Measurements from ENCODE around the gene NUP93. TPM values are rescaled to one million over a fixed set of nuclear protein-coding genes. Genes with fewer than 3 reads are reported as not detected.

NUP93 gene
- total and polyA plus RNA-seq, 2 experiments from 2014 or later: 139 to 187 TPM

- Histone ChIP-seq H3F3A (replicated peaks; ENCODE audit: low read depth) (no peaks in the 10 kb centered on the region), H4K20me1 (replicated peaks; ENCODE audit: insufficient read depth) (peaks cover 13% of the 10 kb centered on the region), H3K27me3 (ENCODE audit: insufficient read depth) (no peaks in the 10 kb centered on the region), H3K79me2 (replicated peaks; ENCODE audit: insufficient read depth) (peaks cover 17% of the 10 kb centered on the region), H3K27ac (ENCODE audit: low read depth) (no peak overlapping the region), H3K36me3 (ENCODE audit: insufficient read depth) (no peaks in the 10 kb centered on the region; the same call in 1 of the 2 replicates), H3K9me2 (ENCODE audit: insufficient read depth) (no peaks in the 10 kb centered on the region), H3K4me1 (ENCODE audit: insufficient read depth) (peaks cover 18% of the 10 kb centered on the region), H2AFZ (no peak overlapping the region), H3K4me2 (no peak overlapping the region), H3K4me3 (no peak overlapping the region)
- Mint-ChIP-seq H3K36me3 (ENCODE audit: low read depth) (no peaks in the 10 kb centered on the region), H3K9me3 (no peaks in the 10 kb centered on the region; the same call in 2 of the 3 replicates), H3K27ac (no peak overlapping the region), H3K4me3 (no peak overlapping the region), H3K4me1 (peaks cover 13% of the 10 kb centered on the region), H3K27me3 (ENCODE audit: insufficient read depth, low read depth, poor library complexity) (peaks cover 2% of the 10 kb centered on the region)
- no peak for TF ChIP-seq NANOG (IDR thresholded peaks at IDR 0.05; ENCODE audit: borderline replicate concordance)
- TF ChIP-seq POLR2AphosphoS5 (IDR thresholded peaks at IDR 0.05; ENCODE audit: low read depth): no peak
- TF ChIP-seq ZNF114 (CRISPR knock-in tag; IDR thresholded peaks at IDR 0.05): no peak
- TF ChIP-seq STAT1 (IDR thresholded peaks at IDR 0.05; ENCODE audit: unreplicated experiment): no peak
- TF ChIP-seq, protein P1, sequence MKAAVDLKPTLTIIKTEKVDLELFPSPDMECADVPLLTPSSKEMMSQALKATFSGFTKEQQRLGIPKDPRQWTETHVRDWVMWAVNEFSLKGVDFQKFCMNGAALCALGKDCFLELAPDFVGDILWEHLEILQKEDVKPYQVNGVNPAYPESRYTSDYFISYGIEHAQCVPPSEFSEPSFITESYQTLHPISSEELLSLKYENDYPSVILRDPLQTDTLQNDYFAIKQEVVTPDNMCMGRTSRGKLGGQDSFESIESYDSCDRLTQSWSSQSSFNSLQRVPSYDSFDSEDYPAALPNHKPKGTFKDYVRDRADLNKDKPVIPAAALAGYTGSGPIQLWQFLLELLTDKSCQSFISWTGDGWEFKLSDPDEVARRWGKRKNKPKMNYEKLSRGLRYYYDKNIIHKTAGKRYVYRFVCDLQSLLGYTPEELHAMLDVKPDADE (IDR thresholded peaks at IDR 0.05): no peak
- TF ChIP-seq CREB1 (CRISPR knock-in tag; IDR thresholded peaks at IDR 0.05; ENCODE audit: low read depth): no peak
- no peak for TF ChIP-seq ZNF462 (CRISPR knock-in tag; IDR thresholded peaks at IDR 0.05)
- TF ChIP-seq CTCF (conservative IDR thresholded peaks at IDR 0.05; ENCODE audit: low read depth in 2 of 2): no peak
- no peak for TF ChIP-seq REST (IDR thresholded peaks at IDR 0.05; ENCODE audit: unreplicated experiment)
- no peak for TF ChIP-seq ZNF331 (CRISPR knock-in tag; IDR thresholded peaks at IDR 0.05; ENCODE audit: low read depth)
- TF ChIP-seq JUNB (IDR thresholded peaks at IDR 0.05; ENCODE audit: unreplicated experiment): no peak
- TF ChIP-seq EZH2 (IDR thresholded peaks at IDR 0.05; ENCODE audit: low read depth, unreplicated experiment): no peak
- TF ChIP-seq EZH2phosphoT487 (IDR thresholded peaks at IDR 0.05; ENCODE audit: unreplicated experiment): no peak
- ATAC-seq: no peak
- DNase-seq (ENCODE audit: low spot score): no peak
Observed at GRCh38 chr16:56726926-56727325, 3.0 kb upstream of the NUP93 start.

Data from GM23338 (cell line).